SK-N-MC (cell line): ENCODE results near the gene C5orf63.

Source experiments
- EZH2 ChIP-seq: fragments of 200-600 bp; sonication (generic); IDR thresholded peaks from one replicate; pipeline ENCODE4 v1.6.1; 2017; ENCODE audit warnings: antibody characterized with exemption
- FOXP2 ChIP-seq: optimal IDR thresholded peaks from 2 replicates; pipeline ENCODE3; 2011; ENCODE audit warnings: mild to moderate bottlenecking, moderate library complexity; ENCODE audit not compliant: insufficient read depth; ENCODE audit errors: extremely low read length, control extremely low read depth
- POLR2AphosphoS5 ChIP-seq: IDR thresholded peaks from 2 replicates; pipeline ENCODE4 v1.6.1; 2012; ENCODE audit warnings: mild to moderate bottlenecking, low read depth, low read length, borderline replicate concordance

- no peak for TF ChIP-seq POLR2AphosphoS5
- TF ChIP-seq EZH2, result no peak
- TF ChIP-seq FOXP2, result no peak
These were observed 63.5 kb downstream of the C5orf63 start for GRCh38 chr5:127009784-127010183.
